ENCODE results near the gene ABLIM3.
"Not testable (repeated sequence)": the region's sequence is repeated elsewhere in the genome, so short reads cannot be mapped to it uniquely, and the experiment has no call there.

The ABLIM3 gene

DNA sequence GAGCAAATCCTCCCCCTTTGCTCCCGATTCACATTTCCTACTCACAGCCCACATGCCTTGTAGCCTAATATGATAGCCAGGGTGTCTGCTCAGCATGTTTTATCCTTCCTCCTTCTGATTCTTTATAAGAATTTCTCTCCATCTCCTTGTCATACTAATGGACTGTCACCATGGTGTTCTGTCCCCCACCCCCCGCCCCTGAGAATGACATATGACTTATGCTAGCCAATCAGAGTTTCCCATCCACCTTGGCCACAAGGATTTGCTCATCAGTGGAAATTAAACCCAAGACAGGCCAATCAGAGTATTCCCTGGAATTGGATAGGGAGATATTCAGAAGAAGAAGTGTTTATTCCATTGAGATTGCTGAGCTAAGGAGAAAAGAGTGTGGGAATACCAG, 16.0 kb downstream of the ABLIM3 start:
- DNase-seq (ENCODE audit: low read depth in 2 of 2): no peak

DNA sequence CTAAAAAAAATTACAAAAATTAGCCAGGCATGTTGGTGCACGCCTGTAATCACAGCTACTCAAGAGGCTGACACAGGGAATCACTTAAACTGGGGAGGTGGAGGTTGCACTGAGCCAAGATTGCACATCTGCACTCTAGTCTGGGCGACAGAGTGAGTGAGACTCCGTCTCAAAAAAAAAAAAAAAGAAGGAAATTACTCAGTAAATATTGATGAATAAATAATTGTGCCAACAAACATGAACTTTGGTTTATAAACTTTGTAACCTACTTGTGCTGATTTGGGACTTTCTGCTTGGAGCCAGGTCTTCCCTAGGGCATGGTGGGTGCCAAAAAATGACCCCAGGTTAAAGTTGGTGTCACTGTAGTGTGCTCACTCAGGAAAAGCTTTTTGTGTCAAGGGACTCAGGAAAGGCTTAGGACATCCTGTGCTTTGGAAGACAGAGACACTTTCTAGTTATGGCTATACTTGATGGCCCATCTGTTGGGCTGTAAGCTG, 19.0 kb downstream of the ABLIM3 start:
- no peak for DNase-seq (ENCODE audit: low read depth in 2 of 2)

DNA sequence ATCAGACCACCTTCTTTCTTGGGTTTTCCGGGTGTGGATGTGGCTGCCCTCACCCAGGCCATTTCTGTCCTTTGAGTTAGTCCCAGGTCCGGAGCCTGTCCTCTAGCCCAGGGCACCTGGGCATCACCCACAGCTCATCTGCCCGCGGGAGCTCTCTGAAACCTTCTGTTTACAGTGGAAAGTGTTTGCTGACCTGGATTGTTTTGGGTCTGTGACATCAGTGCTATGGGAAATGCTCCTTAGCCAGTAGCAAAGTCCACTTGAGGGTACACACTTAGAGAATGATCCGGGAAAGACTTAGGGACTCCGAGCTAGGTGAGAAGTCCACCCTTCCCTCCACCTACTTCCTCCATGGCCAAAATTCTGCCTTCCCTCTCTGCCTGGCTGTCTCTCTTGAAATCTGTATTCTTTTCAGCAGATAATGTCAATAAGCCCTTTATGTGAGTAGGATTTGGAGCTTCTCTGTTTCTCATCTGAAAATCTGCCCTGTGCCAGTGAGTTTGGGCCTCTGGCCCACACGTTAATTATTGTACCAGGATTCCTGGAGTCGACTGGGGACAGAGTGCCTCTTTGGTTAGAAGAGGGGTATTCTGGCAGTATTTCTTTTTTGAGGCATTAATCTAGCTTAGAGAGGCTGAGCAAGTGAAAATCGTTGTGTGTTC, 19.9 kb downstream of the ABLIM3 start:
- no peak for DNase-seq (ENCODE audit: low read depth in 2 of 2)

DNA sequence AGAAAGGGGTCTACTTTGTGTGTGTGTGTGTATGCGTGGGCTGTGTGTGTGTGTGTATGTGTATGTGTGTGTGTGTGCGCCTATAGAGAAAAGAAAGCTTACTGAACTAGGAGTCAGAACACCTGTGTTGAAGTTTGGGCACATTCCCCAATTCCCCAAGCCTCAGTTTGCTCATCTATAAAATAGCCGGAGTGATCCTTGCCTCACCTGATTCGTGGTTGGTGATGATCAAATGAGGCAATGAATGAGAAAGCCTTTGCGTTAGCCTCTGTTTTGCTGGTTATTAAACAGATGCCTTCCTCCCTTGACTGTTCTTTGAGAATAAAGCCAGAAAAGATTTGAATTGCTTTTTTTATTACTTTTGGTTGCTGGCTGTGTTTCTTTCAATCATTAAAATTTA, 20.6 kb downstream of the ABLIM3 start:
- DNase-seq (ENCODE audit: low read depth in 2 of 2): no peak

DNA sequence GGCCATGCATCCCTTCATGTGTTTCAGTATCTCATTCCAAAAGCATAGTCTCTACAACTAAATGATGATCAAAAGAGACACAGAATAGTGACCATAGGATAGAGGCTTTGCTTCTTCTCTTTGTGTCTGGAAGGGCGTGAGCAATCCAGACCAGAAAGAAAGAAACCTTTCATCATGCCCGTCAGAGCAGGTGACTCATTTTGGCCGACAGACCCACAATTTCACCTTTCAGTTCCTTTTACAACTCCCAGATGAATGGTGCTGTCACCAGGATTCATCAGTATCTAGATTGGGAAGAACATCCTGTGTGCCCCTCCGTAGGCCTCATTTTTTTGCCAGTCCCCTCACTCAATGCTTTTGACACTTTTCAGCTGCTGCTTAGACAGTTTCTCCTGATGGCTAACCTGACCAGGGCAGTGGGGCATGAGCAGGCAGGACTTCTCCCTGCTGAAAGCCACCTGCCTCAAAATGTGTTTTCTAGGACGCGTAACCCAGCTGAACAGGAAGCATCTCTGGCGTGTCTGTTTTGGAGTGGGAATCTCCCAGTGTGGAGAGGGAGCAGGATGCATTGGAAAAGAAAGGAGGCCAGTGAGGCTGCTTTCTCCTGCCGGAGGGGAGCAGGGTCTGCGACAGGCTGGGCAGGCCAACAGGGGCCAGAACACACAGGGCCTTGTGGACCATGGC, 21.2 kb downstream of the ABLIM3 start:
- no peak for DNase-seq (ENCODE audit: low read depth in 2 of 2)

DNA sequence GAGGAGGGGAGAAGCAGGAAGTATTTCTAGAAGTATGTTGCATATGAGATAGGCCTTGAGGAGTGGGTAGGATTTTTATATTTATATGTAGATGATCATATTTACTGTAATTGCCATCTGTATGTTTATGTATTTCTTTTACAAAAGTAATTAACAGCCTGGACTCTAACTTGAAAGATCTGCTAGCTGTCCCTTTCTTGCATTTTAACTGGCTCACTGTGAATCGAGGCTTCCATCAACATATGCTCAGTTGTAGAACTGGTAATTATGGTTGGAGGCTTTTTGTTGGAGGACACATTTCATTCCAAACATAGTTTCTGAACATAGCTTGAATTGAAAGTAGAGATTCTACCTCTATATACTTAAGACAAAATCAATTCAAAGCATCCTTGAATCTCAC, 23.4 kb downstream of the ABLIM3 start:
- no peak for DNase-seq (ENCODE audit: low read depth in 2 of 2)

DNA sequence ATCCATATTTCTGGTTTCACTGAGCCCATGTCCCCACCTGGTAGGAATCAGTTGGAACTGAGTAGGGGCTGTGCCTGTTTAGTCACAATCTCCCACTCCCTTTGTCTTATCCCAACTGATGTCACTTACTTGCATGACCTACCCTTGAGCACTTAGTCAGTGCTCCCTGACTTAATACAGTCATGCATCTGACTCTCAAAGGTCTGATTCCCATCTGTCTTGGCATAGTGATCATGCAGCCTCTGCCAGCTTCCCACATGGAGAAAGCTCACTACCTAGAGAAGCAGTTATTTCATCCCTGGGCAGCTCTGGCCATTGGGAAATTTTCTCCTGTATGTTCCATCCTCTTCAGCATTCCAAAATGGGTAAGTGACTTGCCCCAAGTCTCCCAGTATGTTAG, 24.8 kb downstream of the ABLIM3 start:
- DNase-seq (ENCODE audit: low read depth in 2 of 2): no peak

DNA sequence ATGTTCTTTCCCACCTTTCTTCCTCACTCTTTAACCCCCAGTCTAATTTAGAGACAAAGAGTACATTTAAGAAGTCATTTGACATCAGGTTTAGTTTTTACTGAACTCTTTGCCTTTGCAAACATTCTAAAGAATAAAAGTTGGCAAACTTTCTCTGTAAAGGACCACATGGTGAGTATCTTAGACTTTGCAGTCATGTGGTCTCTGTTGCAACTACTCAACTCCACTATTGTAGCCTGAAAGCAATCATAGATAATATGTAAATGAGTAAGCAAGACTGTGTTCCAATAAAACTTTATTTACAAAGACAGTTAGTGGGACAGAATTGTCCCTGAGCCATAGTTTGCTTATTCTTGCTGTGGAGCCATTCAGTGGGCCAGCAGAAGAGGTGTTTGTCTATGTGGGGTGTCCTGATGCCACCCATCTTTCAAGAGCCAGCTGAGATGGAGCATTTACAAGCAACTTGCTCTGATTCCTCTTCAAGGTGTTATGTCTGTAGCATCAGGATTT, 25.4 kb downstream of the ABLIM3 start:
- DNase-seq (ENCODE audit: low read depth in 2 of 2): no peak

DNA sequence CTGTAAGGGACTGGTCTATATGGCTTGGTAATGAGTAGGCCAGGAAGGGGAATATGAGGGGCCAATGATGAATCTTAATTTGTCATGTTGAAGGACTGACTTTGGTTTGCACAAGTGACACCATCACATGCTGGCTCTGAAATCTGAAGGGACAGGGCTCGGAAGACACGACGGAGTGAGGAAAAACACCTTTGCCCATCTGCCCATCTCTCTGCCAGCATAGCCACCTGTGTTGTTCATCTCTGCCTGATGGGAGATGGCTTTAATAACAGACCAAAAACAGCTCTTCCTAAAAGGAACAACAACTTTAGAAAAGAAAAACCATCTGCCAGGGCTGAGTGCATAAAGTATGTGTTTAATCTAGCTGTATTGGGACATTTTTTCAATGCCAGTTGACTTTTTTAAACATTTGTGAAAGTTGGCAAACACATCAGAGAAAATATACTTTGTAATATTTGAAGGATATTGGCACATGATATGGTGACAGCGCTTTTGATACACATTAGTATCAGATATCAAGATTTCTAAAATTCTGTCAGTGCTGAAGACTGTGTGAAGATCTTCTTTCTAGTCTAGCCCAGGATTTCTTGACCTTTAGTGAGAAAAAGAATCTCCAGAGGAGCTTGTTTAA, 27.1 kb downstream of the ABLIM3 start:
- no peak for DNase-seq (ENCODE audit: low read depth in 2 of 2)

DNA sequence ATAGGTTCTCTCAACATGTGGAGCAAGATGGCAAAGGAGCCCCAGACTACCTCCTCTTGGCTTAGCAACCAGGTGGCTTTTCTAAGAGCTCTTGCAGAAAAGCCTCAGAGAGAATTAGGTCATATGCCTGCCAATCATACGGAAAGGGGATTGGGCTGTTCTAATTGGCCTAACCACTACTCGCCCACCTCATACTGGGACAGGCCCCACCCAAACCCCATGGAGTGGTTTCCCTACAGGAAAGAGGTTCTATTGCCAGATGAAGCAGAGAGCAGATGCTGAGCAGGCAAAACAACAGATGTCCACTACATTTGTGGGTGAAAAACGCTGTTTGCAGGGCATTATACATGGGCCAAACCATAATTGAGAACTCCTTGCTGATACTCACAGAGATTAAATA, 29.0 kb downstream of the ABLIM3 start:
- no peak for DNase-seq (ENCODE audit: low read depth in 2 of 2)

DNA sequence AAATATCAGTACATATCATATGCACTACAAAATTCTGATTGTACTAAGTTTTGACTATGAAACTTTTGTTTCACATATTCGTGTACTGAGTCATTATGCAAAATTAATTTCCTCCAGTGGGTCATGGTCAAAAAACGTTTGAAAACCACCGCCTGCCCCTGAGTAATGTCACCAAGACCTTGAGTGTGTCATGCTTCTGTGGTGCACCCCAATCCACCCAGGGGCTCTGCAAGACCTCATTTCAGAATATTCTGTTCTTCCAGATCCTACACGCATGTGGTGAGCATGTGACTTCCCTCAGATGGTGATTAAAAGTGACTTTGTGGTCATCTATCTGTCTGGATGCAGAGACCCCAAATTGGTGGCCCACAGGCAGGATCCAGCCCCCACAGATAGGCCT, 31.0 kb downstream of the ABLIM3 start:
- DNase-seq (ENCODE audit: low read depth in 2 of 2): no peak

DNA sequence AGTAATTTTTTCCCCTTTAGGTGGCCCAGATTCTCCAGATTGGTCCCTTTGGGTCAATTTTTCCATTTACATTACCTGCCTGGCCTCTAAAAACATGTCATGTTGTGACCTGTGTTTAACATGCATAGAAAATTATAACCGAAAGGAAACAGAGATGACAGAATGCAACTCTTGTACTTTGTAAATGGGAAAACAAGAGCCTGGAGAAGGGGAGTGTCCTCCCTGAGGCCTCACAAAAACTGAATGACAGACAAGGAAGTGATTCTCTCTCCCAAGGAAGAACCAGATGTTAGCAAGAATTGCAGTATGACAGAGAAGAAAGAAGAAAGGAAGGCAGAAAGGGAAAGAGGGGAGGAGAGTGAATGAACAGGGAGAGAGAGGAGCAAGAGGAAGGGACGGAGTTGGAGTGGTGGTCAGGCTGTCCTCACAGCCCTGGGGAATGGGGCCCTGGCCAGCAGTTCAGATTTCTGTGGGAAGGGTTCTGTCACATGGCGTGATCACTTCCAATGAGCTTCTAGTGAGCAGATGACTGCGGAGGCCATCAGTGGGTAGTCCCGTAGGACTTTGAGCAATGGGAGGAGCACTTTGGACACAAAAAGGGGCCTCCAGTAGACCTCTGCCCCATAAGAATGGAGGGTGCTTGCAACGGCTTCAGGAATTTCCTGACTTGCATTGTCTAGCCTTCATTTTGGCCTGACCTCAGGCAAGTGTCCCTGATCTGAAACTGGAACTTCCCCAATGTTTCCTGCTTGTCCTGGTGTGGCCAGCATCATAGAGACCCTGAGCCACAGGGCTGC, 31.6 kb downstream of the ABLIM3 start:
- no peak for DNase-seq (ENCODE audit: low read depth in 2 of 2)

DNA sequence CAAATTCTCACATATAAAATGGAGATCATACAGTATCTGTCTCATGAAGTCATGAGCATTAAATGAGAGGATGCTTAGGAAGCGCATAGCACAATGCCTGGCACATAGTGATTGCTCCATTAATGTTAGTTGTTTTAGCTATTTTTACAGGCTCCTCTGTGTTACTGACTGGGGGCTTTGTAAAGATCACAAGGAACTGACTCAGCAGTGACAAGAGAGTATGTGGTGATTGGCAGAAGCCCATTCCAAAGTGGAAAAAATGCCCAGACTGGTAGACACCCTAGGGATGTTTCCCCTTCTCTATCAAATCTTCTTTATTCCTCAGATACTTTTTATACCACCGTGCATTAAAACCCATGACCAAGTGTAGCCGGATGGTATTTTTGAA, 33.5 kb downstream of the ABLIM3 start:
- DNase-seq (ENCODE audit: low read depth in 2 of 2): no peak

DNA sequence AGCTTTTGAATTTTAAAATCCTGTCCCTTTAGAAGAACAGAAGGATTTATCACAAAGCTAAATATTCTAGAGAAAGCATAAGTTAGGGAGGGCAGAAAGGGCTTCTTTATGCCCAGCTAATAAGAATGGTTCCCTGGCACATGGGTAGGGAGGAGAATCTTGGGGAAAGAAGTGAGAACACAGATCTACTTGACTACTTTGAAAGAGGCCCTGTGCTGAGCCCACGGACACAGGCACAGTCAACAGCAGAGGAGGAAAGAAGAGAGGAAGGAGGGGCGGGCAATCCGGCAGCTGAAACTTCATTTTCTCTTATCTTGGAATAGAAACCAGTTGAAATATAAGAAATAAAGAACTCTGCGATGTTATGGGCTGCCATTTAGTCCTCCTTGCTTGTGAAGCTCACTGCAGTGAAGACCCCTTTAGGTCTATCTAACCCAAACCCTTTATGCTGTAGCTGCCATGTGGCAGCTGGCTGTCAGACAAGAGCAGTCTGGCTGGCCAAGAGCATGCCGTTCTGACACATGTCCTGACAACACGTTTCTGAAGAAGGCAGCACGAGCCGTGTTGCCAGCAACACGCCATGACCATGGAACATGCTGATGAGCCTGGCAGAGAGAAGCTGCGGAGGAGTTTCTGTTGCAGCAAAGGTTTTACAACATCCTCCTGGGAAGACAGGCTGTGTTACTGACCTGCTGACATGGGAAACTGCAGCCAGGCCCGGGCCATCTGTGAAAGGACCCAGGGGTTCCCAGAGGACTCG, 34.2 kb downstream of the ABLIM3 start:
- DNase-seq (ENCODE audit: low read depth in 2 of 2): no peak

DNA sequence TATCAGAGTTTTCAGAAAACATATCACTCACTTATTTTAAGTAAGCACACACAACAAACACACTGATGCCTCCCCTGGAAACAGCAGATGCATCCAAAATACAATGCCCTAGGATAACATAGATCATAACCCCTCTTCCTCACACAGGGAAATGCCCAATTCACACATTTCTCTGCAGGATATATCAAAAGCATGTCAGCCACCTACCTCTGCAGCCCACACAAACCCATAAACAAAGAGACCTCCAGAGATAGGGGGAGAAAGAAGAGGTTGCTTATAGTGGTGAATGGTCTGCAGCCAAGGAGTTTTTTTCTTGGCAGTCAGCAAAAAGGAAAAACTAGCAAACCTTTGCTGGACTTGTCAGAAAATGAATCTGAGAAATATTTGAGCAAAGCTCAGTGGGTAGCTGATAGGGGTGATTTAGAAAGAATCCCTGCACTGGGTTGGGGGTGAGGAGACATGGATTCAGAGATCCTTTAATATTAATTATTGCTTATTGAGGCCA, 36.1 kb downstream of the ABLIM3 start:
- no peak for DNase-seq (ENCODE audit: low read depth in 2 of 2)

DNA sequence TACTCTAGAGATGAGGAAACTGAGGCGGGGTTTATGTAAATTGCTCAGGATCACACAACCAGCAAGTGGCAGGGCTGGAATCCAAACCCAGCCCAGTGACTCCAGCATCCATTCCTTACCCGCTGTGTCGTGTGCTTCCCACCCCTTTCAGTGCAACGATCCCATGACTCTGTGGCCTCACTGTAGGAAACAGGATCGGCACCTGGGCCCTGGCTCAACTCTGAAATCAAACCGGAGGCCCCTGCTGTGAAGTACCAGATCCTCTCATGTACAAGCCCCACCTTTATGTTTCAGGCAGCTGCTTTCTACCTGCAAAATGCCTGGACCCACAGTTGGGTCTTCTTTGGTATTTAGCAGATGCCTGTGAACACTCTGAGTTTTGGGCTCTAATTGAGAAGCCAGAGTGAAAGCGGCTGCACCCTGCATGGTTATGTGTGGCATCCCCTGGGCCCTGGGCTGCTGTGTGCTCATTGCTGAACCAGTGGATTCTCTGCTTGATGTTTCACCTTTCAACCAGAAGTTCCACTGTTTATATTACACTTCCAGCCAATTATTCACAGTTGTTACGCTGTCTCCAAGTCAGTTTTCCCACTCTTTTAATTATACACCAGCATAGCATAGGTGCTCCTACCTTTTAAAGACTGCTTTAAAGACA, 36.7 kb downstream of the ABLIM3 start:
- no peak for DNase-seq (ENCODE audit: low read depth in 2 of 2)

DNA sequence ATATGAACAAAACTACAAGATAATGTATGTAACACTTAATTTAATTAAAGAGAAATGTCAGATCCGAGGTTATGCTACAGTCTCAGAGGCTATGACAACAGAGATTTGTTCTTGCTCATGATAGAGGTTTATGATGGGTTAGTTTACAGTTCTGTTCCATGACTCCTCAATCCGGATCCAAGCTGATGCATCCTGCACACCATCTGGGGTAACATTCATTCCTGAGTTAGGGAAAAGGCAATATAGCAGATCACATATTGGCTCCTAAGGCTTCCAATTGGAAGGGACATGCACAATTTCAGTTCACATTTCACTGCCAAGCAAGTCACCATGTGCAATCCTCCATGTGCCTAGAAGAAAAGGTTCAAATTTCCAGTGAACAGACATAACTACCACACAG, 40.4 kb downstream of the ABLIM3 start:
- no peak for DNase-seq (ENCODE audit: low read depth in 2 of 2)

DNA sequence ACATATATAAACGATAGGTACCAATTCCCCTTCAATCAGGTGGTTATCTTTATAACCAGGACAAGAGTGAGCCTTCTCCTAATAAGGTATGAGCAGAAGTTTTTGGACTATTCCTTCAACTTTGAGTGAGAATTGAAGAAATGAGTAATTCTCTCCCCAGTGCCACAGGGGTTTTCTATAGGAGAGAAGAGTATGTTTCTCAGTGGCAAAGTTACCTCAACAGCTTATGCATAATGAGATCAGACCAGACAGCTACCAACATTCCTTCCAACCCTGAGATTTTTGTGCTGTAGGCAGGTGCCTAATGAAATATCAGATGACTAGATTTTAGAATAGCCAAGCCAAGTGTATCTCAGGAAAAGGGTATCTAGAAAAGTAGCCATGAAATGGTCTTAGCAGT, 40.9 kb downstream of the ABLIM3 start:
- DNase-seq (ENCODE audit: low read depth in 2 of 2): no peak

DNA sequence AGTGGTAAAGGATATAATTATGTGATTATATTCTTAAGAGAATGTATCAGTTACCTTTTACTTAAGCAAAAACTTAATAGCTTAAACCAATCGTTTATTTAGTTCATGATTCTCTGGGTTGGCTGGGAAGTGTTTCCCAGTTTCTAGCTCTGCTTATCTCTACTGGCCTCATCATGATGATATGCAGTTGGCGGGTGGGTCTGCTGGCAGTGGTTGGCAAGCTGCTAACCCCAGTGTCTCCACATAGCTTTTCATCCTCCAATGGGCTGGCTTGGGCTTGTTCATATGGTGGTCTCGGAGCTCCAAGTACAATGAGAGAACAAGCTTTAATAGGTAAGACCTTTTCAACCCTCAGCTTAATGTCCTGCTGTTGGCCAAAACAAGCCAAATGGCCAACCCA, 43.8 kb downstream of the ABLIM3 start:
- no peak for DNase-seq (ENCODE audit: low read depth in 2 of 2)

DNA sequence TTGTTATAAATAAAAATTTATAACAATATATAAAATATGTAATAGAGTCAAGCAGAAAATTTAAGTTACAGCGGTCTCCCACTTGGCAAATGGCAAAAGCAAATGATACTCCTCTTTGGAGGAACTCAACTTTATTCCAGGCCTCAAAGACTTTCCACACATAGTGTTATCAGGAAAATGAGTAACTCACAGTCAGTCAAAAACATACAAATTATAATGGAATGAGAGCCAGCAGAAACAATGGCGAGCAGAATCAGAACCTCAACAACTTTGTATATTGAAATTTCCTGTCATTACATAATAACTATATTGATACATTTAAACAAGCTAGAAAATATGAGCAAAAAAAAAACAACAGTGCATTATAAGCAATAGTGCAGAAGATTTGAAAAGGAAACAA, 45.2 kb downstream of the ABLIM3 start:
- no peak for DNase-seq (ENCODE audit: low read depth in 2 of 2)

DNA sequence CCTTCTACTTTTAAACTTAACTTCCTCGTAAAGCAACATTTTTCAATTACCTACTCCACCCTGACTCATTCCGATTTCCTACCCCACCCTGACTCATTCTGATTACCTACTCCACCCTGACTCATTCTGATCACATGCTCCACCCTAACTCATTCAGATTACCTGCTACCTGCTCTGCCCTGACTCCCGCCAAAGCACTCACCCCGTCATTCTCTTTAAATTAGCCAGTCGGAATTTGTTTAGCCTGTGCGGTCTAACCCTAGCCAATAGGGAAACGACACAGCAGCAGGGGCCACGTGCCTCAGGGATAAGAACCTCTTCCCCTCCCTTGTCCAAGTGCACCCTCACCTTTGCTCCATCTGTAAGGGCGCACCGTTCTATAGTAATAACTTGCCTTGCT, 46.3 kb downstream of the ABLIM3 start:
- DNase-seq (ENCODE audit: low read depth in 2 of 2): not testable (repeated sequence)
